Activated T-cell treated with anti-CD3 and anti-CD28 coated beads, Interleukin-2, amount 50 U/mL, for 1 hour (primary cell): ENCODE measurements around the gene CDK16.

ENCODE experiments used
- DNase-seq: peaks from one replicate; pipeline ENCODE4 v3.0.0-alpha.2; 2020

CDK16 gene

GRCh38 chrX:47228550-47229270, 10.2 kb downstream of the CDK16 start:
- peak; percentile 14 for DNase-seq

GRCh38 chrX:47229427-47229826, 10.9 kb downstream of the CDK16 start:
- DNase-seq, result peak; percentile 17

GRCh38 chrX:47230136-47230868, 11.8 kb downstream of the CDK16 start:
- no peak for DNase-seq

GRCh38 chrX:47231167-47231566, 12.7 kb downstream of the CDK16 start:
- no peak for DNase-seq

GRCh38 chrX:47232197-47232802, 13.8 kb downstream of the CDK16 start:
- DNase-seq, result no peak

- no peak for DNase-seq
Measured at GRCh38 chrX:47232803-47233332, 14.4 kb downstream of the CDK16 start, which contains the start of gene USP11. Gene USP11 (plus strand): TSS chrX:47233009. CDS start chrX:47233044, 35 bp downstream.

- peak; percentile 93 for DNase-seq
Measured at GRCh38 chrX:47233333-47234113, 15.0 kb downstream of the CDK16 start.

GRCh38 chrX:47234583-47234982, 16.1 kb downstream of the CDK16 start:
- no peak for DNase-seq

- no peak for DNase-seq
Measured at GRCh38 chrX:47235691-47236103, 17.2 kb downstream of the CDK16 start.

- DNase-seq, result no peak
Measured at GRCh38 chrX:47239199-47239598, 20.7 kb downstream of the CDK16 start.

- no peak for DNase-seq
Measured at GRCh38 chrX:47239898-47240545, 21.5 kb downstream of the CDK16 start.

- no peak for DNase-seq
Measured at GRCh38 chrX:47240619-47241018, 22.1 kb downstream of the CDK16 start.

GRCh38 chrX:47241201-47242011, 22.9 kb downstream of the CDK16 start:
- no peak for DNase-seq

- DNase-seq, result no peak
Measured at GRCh38 chrX:47242321-47242720, 23.8 kb downstream of the CDK16 start.

GRCh38 chrX:47243351-47243750, 24.9 kb downstream of the CDK16 start:
- DNase-seq, result no peak

GRCh38 chrX:47244676-47245075, 26.2 kb downstream of the CDK16 start:
- no peak for DNase-seq

- no peak for DNase-seq
Measured at GRCh38 chrX:47245156-47245555, 26.7 kb downstream of the CDK16 start.

GRCh38 chrX:47247206-47247998, 28.9 kb downstream of the CDK16 start:
- no peak for DNase-seq

- DNase-seq, result no peak
Measured at GRCh38 chrX:47247999-47248320, 29.5 kb downstream of the CDK16 start.

GRCh38 chrX:47248576-47248975, 30.1 kb downstream of the CDK16 start:
- no peak for DNase-seq

GRCh38 chrX:47250017-47250347, 31.5 kb downstream of the CDK16 start:
- no peak for DNase-seq
